ENCODE data around the gene KIF1A. TPM values are rescaled to one million over a fixed set of nuclear protein-coding genes. Genes with fewer than 3 reads are reported as not detected.

The KIF1A gene
- total RNA-seq, 2 experiments from 2014 or later = not detected

- DNase-seq (peak in 1 of 14 experiments; percentile 2), ATAC-seq (ENCODE audit: poor library complexity) (no peak)
- no peak for TF ChIP-seq CTCF (IDR thresholded peaks at IDR 0.05)
- no peaks in the 10 kb centered on the region for H3K4me1 ChIP-seq (ENCODE audit: insufficient read depth, low read length)
- H3K27me3 ChIP-seq (ENCODE audit: control insufficient read depth in 1 of 2, insufficient read depth in 2 of 2, low read length in 2 of 2) = peaks cover 0 to 2% of the 10 kb centered on the region in 2 experiments
- intact Hi-C loops (cut with DNase I, micrococcal nuclease) = no loop called here
- no peaks in the 10 kb centered on the region for H3K36me3 ChIP-seq (ENCODE audit: insufficient read depth, low read length)
- H3K27me3 Mint-ChIP-seq = peaks cover 7% of the 10 kb centered on the region
- peaks cover 0 to 9% of the 10 kb centered on the region in 2 experiments for H3K9me3 ChIP-seq (ENCODE audit: control insufficient read depth in 1 of 2, insufficient read depth in 1 of 2, low read length in 2 of 2)
- no peak overlapping the region for H3K4me3 Mint-ChIP-seq
- CTCF ChIA-PET = no interaction called here
- POLR2A ChIA-PET = no interaction called here
- H3K36me3 Mint-ChIP-seq (ENCODE audit: low read depth) = no peaks in the 10 kb centered on the region
- no peaks in the 10 kb centered on the region for H3K9me3 Mint-ChIP-seq
- H3K27ac ChIP-seq (ENCODE audit: low read depth in 1 of 2, low read length in 2 of 2) = no peak overlapping the region
- H3K4me3 ChIP-seq (ENCODE audit: low read length) = no peak overlapping the region
- H3K4me1 Mint-ChIP-seq (ENCODE audit: low read depth) = no peaks in the 10 kb centered on the region
- no peak overlapping the region for H3K27ac Mint-ChIP-seq
Measured at GRCh38 chr2:240785424-240786335, 34.3 kb downstream of the KIF1A start.

- H3K27me3 ChIP-seq (ENCODE audit: control insufficient read depth in 1 of 2, insufficient read depth in 2 of 2, low read length in 2 of 2) = peaks cover 0 to 2% of the 10 kb centered on the region in 2 experiments
- no peak overlapping the region for H3K4me3 Mint-ChIP-seq
- no peaks in the 10 kb centered on the region for H3K9me3 Mint-ChIP-seq
- DNase-seq = peak in 1 of 14 experiments; percentile 2
- no peak overlapping the region for H3K27ac ChIP-seq (ENCODE audit: low read depth in 1 of 2, low read length in 2 of 2)
- H3K4me1 Mint-ChIP-seq (ENCODE audit: low read depth) = no peaks in the 10 kb centered on the region
- H3K4me3 ChIP-seq (ENCODE audit: low read length) = no peak overlapping the region
- TF ChIP-seq CTCF (IDR thresholded peaks at IDR 0.05) = no peak
- H3K9me3 ChIP-seq (ENCODE audit: control insufficient read depth in 1 of 2, insufficient read depth in 1 of 2, low read length in 2 of 2) = peaks cover 0 to 11% of the 10 kb centered on the region in 2 experiments
- intact Hi-C loops (cut with DNase I, micrococcal nuclease) = no loop called here
- H3K27ac Mint-ChIP-seq = no peak overlapping the region
- CTCF ChIA-PET = no interaction called here
- no peaks in the 10 kb centered on the region for H3K36me3 ChIP-seq (ENCODE audit: insufficient read depth, low read length)
- POLR2A ChIA-PET = no interaction called here
- H3K36me3 Mint-ChIP-seq (ENCODE audit: low read depth) = no peaks in the 10 kb centered on the region
- peaks cover 7% of the 10 kb centered on the region for H3K27me3 Mint-ChIP-seq
- ATAC-seq (ENCODE audit: poor library complexity) = no peak
- H3K4me1 ChIP-seq (ENCODE audit: insufficient read depth, low read length) = no peaks in the 10 kb centered on the region
Measured at GRCh38 chr2:240784629-240785423, 35.2 kb downstream of the KIF1A start.

GRCh38 chr2:240783819-240784621, 36.0 kb downstream of the KIF1A start:
- ChIA-PET POLR2A (no interaction called here), CTCF (no interaction called here)

More at GRCh38 chr2:240783819-240784621, 36.0 kb downstream of the KIF1A start:
- Histone ChIP-seq H3K9me3 (ENCODE audit: control insufficient read depth in 1 of 2, insufficient read depth in 1 of 2, low read length in 2 of 2) (peaks cover 0 to 14% of the 10 kb centered on the region in 2 experiments), H3K27ac (ENCODE audit: low read depth in 1 of 2, low read length in 2 of 2) (no peak overlapping the region), H3K4me3 (ENCODE audit: low read length) (no peak overlapping the region), H3K4me1 (ENCODE audit: insufficient read depth, low read length) (no peaks in the 10 kb centered on the region), H3K36me3 (ENCODE audit: insufficient read depth, low read length) (no peaks in the 10 kb centered on the region), H3K27me3 (ENCODE audit: control insufficient read depth in 1 of 2, insufficient read depth in 2 of 2, low read length in 2 of 2) (peaks cover 0 to 2% of the 10 kb centered on the region in 2 experiments)
- no peak overlapping the region for H3K4me3 Mint-ChIP-seq
- TF ChIP-seq CTCF (IDR thresholded peaks at IDR 0.05) = no peak
- intact Hi-C loops (cut with DNase I, micrococcal nuclease) = no loop called here
- H3K36me3 Mint-ChIP-seq (ENCODE audit: low read depth) = no peaks in the 10 kb centered on the region
- peaks cover 7% of the 10 kb centered on the region for H3K27me3 Mint-ChIP-seq
- ATAC-seq (ENCODE audit: poor library complexity) (no peak), DNase-seq (peak in 2 of 14 experiments; percentile 0 to 4)
- H3K27ac Mint-ChIP-seq = no peak overlapping the region
- H3K4me1 Mint-ChIP-seq (ENCODE audit: low read depth) = no peaks in the 10 kb centered on the region
- H3K9me3 Mint-ChIP-seq = no peaks in the 10 kb centered on the region
